HG03135 (cell line): ENCODE results near the gene C1QBP.
"Not testable (repeated sequence)": the region's sequence is repeated elsewhere in the genome, so short reads cannot be mapped to it uniquely, and the experiment has no call there.

Source experiments
- ATAC-seq: cut with Tn5 transposase; IDR thresholded peaks from one replicate; pipeline ENCODE4 v1.9.1; 2021; ENCODE audit warnings: mild to moderate bottlenecking, moderate library complexity; ENCODE audit not compliant: unreplicated experiment

C1QBP gene, protein sequence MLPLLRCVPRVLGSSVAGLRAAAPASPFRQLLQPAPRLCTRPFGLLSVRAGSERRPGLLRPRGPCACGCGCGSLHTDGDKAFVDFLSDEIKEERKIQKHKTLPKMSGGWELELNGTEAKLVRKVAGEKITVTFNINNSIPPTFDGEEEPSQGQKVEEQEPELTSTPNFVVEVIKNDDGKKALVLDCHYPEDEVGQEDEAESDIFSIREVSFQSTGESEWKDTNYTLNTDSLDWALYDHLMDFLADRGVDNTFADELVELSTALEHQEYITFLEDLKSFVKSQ

GRCh38 chr17:5438716-5439445 is at the start of gene C1QBP:
TSS of gene C1QBP (minus strand) at chr17:5439155. CDS start at chr17:5439073, 82 bp downstream.
- peak; percentile 71 for ATAC-seq

GRCh38 chr17:5488752-5489151 is 49.8 kb upstream of the C1QBP start:
- no peak for ATAC-seq

DNA sequence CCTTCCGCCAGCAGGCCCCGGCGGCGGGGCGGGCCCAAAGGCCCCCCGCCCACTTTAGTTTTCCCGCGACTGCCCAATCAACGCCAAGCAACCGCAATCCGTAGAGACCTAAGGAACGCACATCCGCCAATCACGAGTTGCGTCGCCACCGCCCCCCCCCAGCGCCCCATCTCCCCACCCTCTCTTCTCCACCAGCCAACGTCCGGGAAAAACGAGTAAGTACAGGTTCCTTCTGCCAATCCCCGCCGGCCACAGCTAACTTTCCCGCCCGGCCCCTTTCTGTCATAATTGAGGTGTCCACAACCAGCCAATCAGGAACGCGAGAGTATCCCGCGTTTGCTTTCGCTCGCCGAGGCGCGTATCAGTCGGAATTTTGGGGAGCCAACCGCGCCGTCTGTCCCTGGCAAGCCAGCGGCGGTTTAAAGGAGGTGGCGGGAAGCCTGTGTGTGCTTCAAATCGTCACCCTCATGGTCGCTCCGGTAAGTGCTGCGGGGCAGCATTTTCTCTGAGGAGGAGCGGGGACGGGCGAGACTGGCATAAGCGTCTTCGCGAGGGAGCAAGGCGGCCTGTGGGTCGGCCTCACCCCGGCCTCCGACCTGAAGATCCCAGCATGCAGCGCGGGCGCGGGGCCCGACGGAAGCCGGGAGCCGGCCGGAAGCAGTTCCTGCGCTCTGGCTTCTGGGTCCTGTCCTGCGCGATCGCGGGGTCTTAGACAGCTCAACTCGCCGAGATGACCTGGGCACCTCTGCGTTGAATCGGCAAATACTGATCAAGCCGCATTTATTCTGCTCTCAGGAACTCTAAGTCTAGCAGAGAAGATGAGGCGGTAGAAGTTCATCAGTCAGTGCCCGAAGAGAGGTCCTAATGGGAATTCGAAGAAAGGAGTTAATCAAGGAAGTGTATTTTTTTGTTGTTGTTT is 47.5 kb upstream of the C1QBP start, which contains the start of gene MIS12:
MIS12 (plus strand) TSS at position 361 of the 919 bp plus-strand sequence. CDS start 2,297 bp downstream, outside the sequence.
- peak; percentile 79 for ATAC-seq

GRCh38 chr17:5485270-5486205 is 46.6 kb upstream of the C1QBP start, which contains the start of gene DERL2:
TSS of gene DERL2 (minus strand) at chr17:5486178. CDS start at chr17:5486161, 17 bp downstream.
- peak; percentile 36 for ATAC-seq

GRCh38 chr17:5481451-5481850 is 42.5 kb upstream of the C1QBP start:
- no peak for ATAC-seq

DNA sequence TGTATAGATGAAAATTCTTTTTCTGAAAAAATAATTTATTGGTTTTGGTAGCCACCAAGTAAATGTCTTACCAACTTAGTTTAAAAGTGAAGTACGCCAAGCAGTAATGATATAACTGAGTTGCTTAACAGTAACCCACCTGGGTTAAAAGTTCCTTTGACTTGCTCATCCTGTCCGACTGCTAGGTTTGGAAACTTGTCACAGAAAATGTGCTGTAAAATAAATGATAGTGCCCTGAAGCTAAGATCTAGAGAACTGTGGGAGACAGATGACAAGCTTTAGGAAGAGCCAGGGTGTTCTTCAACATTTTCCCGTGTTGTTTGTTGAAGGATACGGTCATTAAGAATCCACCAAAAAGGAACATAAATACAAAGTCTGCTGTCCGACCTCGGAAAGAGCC is 42.0 kb upstream of the C1QBP start:
- no peak for ATAC-seq

GRCh38 chr17:5478992-5479391 is 40.0 kb upstream of the C1QBP start:
- ATAC-seq = no peak

- no peak for ATAC-seq
Measured at GRCh38 chr17:5473906-5474305, 35.0 kb upstream of the C1QBP start.

GRCh38 chr17:5472511-5472910 is 33.6 kb upstream of the C1QBP start:
- ATAC-seq = no peak

DNA sequence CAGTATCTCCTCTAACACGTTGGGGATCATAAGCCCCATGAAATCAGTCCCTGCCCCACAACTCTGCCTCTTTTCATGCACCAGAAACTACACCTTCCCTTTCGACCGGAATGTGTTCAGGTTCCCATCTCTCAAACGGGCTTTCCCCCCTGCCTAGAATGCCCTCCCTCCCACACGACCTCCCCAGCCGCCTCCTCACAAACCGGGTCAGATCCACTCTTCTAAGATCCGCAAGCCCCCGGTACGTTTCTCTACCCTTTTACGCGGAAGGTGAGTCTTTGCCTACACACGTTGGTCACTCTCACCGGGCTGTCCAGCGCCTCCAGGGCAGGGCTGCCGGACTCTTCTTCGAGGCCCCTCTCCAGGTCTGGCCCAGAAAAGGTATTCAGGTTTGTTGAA is 29.1 kb upstream of the C1QBP start:
- peak; percentile 15 for ATAC-seq

GRCh38 chr17:5467416-5467815 is 28.5 kb upstream of the C1QBP start:
- no peak for ATAC-seq

GRCh38 chr17:5466295-5466694 is 27.3 kb upstream of the C1QBP start:
- ATAC-seq = no peak

DNA sequence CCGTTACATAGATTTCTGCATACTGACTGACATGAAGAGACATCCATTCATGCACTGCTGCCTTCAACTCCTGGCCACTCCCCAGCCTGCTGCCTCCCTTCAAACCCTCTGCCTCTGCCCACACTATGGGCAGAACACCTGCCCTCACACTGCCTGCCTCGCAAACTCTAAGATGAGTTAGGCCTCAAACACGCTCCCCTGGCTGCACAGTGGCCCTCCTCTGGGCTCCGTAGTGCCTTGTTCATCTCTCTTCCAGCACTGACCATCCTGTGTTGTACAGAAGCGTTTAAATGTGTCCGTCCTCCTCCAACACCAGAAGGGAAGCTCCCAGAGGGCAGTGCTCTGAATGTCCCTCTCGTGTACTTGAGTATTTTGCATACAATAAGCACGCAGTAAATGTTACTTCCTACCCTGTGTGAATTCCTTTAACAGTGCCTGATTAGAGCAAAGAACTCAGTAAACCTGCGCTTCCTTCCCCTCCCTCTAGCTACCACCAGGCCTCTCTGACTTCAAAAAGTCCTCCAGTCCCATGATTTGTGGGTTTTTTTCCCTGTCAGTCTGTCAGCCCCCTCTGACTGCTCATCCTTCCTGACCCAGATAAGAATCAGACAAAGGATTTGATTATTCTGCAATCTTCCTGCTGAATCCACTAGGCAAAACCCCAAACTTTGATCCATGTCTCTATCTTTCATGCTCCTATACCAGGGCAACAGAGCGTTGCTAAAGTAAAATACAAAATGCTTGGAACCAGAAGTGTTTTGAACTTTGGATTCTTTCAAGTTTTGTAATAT is 26.0 kb upstream of the C1QBP start:
- ATAC-seq = no peak

- ATAC-seq = no peak
Measured at GRCh38 chr17:5446786-5447185, 7.8 kb upstream of the C1QBP start.

DNA sequence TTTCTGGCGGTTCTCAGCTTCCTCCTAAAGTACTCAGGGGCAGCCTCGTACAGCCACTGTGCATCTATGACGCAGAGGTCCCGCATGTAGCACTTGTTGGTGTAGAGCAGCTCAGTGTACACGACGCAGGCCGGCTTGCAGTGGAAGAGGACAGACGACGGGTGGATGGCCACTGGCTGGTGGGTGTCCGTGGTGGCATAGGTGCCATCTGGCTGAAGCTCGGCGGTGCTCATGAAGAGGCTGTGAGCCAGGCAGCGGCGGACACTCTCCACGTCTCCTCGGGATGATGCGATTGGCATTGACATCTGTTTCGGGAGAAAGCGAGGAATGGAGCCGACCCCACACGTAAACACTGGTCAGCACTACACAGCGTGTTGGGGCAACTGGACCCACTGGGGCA is 5.3 kb upstream of the C1QBP start:
- ATAC-seq = no peak

DNA sequence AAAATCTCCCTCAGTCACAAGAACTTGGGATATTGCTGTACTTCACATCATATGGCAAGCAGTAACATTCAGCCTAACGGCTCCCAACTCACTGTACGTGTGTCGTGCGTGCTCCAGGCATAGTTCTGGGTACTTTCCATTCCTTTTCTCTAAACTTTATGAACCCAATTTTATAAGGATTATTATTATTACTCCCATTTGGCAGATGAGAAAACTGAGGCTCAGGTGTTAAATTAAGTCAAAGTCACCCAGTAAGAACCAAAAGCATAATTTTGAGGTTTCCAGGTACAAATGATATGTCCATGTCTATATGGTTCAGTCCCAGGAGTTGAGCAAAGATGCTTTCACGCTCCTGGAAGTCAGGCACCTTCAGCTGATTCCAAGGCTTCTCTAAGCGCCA is 4.8 kb upstream of the C1QBP start:
- no peak for ATAC-seq

GRCh38 chr17:5439446-5439764 is 450 bp upstream of the C1QBP start:
- peak; percentile 4 for ATAC-seq

DNA sequence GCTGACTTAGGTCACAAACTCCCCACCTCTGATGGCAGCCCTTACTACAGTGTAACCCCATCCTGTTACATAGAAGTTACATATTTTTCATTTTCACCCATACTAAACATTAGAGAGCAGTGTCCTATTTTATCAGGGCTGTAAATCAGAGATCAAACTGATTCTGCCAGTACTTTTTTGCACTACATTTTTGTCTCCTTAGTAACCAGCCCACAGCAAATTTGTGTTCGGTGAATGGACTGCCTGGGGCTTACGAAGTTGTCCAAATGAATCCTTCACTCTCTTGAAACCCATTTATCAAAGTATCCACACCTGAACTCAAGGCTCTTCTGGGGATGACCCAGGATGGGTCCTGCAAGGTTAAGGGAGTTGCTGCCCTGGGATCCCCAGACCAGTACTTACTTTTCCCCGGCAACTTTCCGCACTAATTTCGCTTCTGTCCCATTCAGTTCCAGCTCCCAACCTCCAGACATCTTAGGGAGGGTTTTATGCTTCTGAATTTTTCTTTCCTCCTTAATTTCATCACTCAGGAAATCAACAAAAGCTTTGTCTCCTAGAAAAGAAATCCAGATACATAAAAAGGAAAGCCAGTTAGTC is 1.1 kb downstream of the C1QBP start:
- ATAC-seq = no peak

DNA sequence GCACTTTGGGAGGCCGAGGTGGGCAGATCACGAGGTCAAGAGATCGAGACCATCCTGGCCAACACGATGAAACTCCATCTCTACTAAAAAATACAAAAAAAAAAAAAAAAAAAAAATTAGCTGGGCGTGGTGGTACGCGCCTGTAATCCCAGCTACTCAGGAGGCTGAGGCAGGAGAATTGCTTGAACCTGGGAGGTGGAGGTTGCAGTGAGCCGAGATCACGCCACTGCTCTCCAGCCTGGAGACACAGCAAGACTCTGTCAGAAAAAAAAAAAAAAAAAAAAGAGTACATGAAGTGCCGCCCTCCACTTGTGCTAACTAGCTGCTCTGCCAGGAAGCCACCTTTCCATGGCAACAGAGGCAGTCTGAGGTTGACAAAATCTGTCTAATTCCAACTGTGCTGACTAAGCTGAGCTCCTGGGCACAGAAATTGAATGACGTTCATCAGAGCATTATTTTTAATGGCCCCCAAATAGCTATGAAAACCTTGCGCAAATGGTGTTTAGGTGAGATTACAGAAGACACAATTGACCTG is 3.1 kb downstream of the C1QBP start:
- ATAC-seq = not testable (repeated sequence)
